Trophoblast cell (in vitro differentiated cells and primary cell): ENCODE measurements around the gene CNN2.

Experiments used
- DNase-seq, 2 donors: peaks; one replicate each; pipeline ENCODE4 v3.0.0-alpha.2; 2016
- H2AFZ ChIP-seq: 2 replicates; pipeline ENCODE4 v1.6.1; 2013; ENCODE audit warnings: low read length, moderate library complexity, mild to moderate bottlenecking; ENCODE audit not compliant: insufficient read depth, poor library complexity
- H2AK5ac ChIP-seq: 2 replicates; pipeline ENCODE4 v1.6.1; 2013; ENCODE audit warnings: mild to moderate bottlenecking, low read length
- H2BK120ac ChIP-seq: 2 replicates; pipeline ENCODE4 v1.6.1; 2013; ENCODE audit warnings: low read length, mild to moderate bottlenecking, moderate library complexity; ENCODE audit not compliant: insufficient read depth, poor library complexity
- H2BK12ac ChIP-seq: 2 replicates; pipeline ENCODE4 v1.6.1; 2013; ENCODE audit warnings: mild to moderate bottlenecking, low read length, moderate library complexity
- H2BK5ac ChIP-seq: 2 replicates; pipeline ENCODE4 v1.6.1; 2013; ENCODE audit warnings: low read length, low read depth, moderate library complexity, mild to moderate bottlenecking; ENCODE audit not compliant: poor library complexity
- H3K14ac ChIP-seq: 2 replicates; pipeline ENCODE4 v1.6.1; 2013; ENCODE audit warnings: mild to moderate bottlenecking, low read length
- H3K18ac ChIP-seq: 2 replicates; pipeline ENCODE4 v1.6.1; 2013; ENCODE audit warnings: mild to moderate bottlenecking, low read length
- H3K23ac ChIP-seq: 2 replicates; pipeline ENCODE4 v1.6.1; 2013; ENCODE audit warnings: low read length
- H3K27ac ChIP-seq: 2 replicates; pipeline ENCODE4 v1.5.1; 2013; ENCODE audit warnings: low read depth, mild to moderate bottlenecking, inconsistent platforms, low read length, moderate library complexity
- H3K27me3 ChIP-seq: 2 replicates; pipeline ENCODE4 v1.6.1; 2013; ENCODE audit warnings: inconsistent platforms, mild to moderate bottlenecking, low read length, moderate library complexity; ENCODE audit not compliant: insufficient read depth
- H3K36me3 ChIP-seq, 2 experiments: 1 replicate in 1 of 2; 2 replicates in 1 of 2; pipeline ENCODE4 v1.6.1; 2013; ENCODE audit warnings: low read length in 2 of 2, mild to moderate bottlenecking in 2 of 2, moderate library complexity in 1 of 2; ENCODE audit not compliant: insufficient read depth in 2 of 2, control insufficient read depth in 1 of 2
- H3K4ac ChIP-seq: 2 replicates; pipeline ENCODE4 v1.6.1; 2013; ENCODE audit warnings: low read depth, mild to moderate bottlenecking, low read length, moderate library complexity
- H3K4me1 ChIP-seq, 2 experiments: 1 replicate in 1 of 2; 2 replicates in 1 of 2; pipeline ENCODE4 v1.6.1; 2013; ENCODE audit warnings: low read length in 2 of 2, mild to moderate bottlenecking in 2 of 2, moderate library complexity in 1 of 2; ENCODE audit not compliant: insufficient read depth in 2 of 2, control insufficient read depth in 1 of 2
- H3K4me2 ChIP-seq: 2 replicates; pipeline ENCODE4 v1.6.1; 2013; ENCODE audit warnings: inconsistent platforms, mild to moderate bottlenecking, low read length, moderate library complexity
- H3K4me3 ChIP-seq: 2 replicates; pipeline ENCODE4 v1.5.1; 2013; ENCODE audit warnings: mild to moderate bottlenecking, low read depth, low read length, inconsistent platforms
- H3K79me1 ChIP-seq: one replicate; pipeline ENCODE4 v1.6.1; 2013; ENCODE audit warnings: low read length
- H3K79me2 ChIP-seq: 2 replicates; pipeline ENCODE4 v1.6.1; 2013; ENCODE audit warnings: low read length, mild to moderate bottlenecking; ENCODE audit not compliant: control insufficient read depth, insufficient read depth, poor library complexity
- H3K9ac ChIP-seq: 2 replicates; pipeline ENCODE4 v1.6.1; 2013; ENCODE audit warnings: mild to moderate bottlenecking, low read length
- H3K9me3 ChIP-seq: 2 replicates; pipeline ENCODE4 v1.6.1; 2013; ENCODE audit warnings: low read depth, mild to moderate bottlenecking, control low read depth, inconsistent platforms, low read length; ENCODE audit not compliant: insufficient read depth
- H4K12ac ChIP-seq: 2 replicates; pipeline ENCODE4 v1.6.1; 2013; ENCODE audit warnings: low read depth, mild to moderate bottlenecking, low read length, moderate library complexity
- H4K8ac ChIP-seq: 2 replicates; pipeline ENCODE4 v1.6.1; 2013; ENCODE audit warnings: low read depth, mild to moderate bottlenecking, low read length, moderate library complexity
- H4K91ac ChIP-seq: one replicate; pipeline ENCODE4 v1.6.1; 2013; ENCODE audit warnings: low read depth, mild to moderate bottlenecking, low read length, moderate library complexity
- WGBS: extraction: QIAGEN DNeasy Blood & Tissue Kit; methylation state at CpG from one replicate; pipeline ENCODE4 v1.1.7; 2013; ENCODE audit warnings: missing lambda C conversion rate; ENCODE audit not compliant: insufficient read length, insufficient coverage; ENCODE audit errors: extremely low coverage; 5-methylcytosine and 5-hydroxymethylcytosine counted together

The CNN2 gene

GRCh38 chr19:1057176-1057855 lies 30.9 kb downstream of the CNN2 start:
- no peak overlapping the region for H2BK120ac ChIP-seq
- H4K8ac ChIP-seq = no peak overlapping the region
- H3K9me3 ChIP-seq = peaks cover 34% of the 10 kb centered on the region
- H2AFZ ChIP-seq = no peak overlapping the region
- H3K27ac ChIP-seq = no peak overlapping the region
- peaks cover 41 to 46% of the 10 kb centered on the region in 2 experiments for H3K36me3 ChIP-seq
- H3K4me1 ChIP-seq = no peaks in the 10 kb centered on the region
- DNase-seq = peak in 1 of 2 donors; percentile 33
- H3K79me2 ChIP-seq = no peaks in the 10 kb centered on the region
- no peak overlapping the region for H3K4ac ChIP-seq
- peak overlapping the region; percentile 33 for H3K4me3 ChIP-seq
- no peak overlapping the region for H2BK12ac ChIP-seq
- no peak overlapping the region for H3K18ac ChIP-seq
- no peak overlapping the region for H4K91ac ChIP-seq
- H3K23ac ChIP-seq = no peak overlapping the region
- H2BK5ac ChIP-seq = no peak overlapping the region
- H3K79me1 ChIP-seq = no peaks in the 10 kb centered on the region
- no CpG with 5 or more reads among the region's 3 CpGs for WGBS
- H3K4me2 ChIP-seq = no peak overlapping the region
- H2AK5ac ChIP-seq = no peak overlapping the region
- no peak overlapping the region for H4K12ac ChIP-seq
- H3K9ac ChIP-seq = no peak overlapping the region
- H3K27me3 ChIP-seq = no peaks in the 10 kb centered on the region
- H3K14ac ChIP-seq = no peak overlapping the region

- Histone ChIP-seq H3K9ac (no peak overlapping the region), H3K79me1 (no peaks in the 10 kb centered on the region), H4K91ac (no peak overlapping the region), H3K9me3 (peaks cover 38% of the 10 kb centered on the region), H4K12ac (no peak overlapping the region), H3K27me3 (no peaks in the 10 kb centered on the region), H3K18ac (no peak overlapping the region), H2BK120ac (no peak overlapping the region), H2BK12ac (no peak overlapping the region), H3K36me3 (peaks cover 41 to 45% of the 10 kb centered on the region in 2 experiments), H3K4me2 (no peak overlapping the region), H3K4ac (no peak overlapping the region), H3K4me3 (no peak overlapping the region), H3K79me2 (no peaks in the 10 kb centered on the region), H3K4me1 (no peaks in the 10 kb centered on the region), H3K23ac (no peak overlapping the region), H4K8ac (no peak overlapping the region), H2AK5ac (no peak overlapping the region), H2AFZ (no peak overlapping the region), H3K27ac (no peak overlapping the region), H3K14ac (no peak overlapping the region), H2BK5ac (no peak overlapping the region)
- no CpG with 5 or more reads among the region's 5 CpGs for WGBS
- DNase-seq = no peak
These were observed 31.7 kb downstream of the CNN2 start for GRCh38 chr19:1058112-1058511.

GRCh38 chr19:1060689-1061088 lies 34.3 kb downstream of the CNN2 start:
- no CpG with 5 or more reads among the region's 5 CpGs for WGBS
- H2BK120ac ChIP-seq = no peak overlapping the region
- H2AK5ac ChIP-seq = no peak overlapping the region
- no peak overlapping the region for H2BK5ac ChIP-seq
- H3K4me1 ChIP-seq = peaks cover 10 to 11% of the 10 kb centered on the region in 2 experiments
- H3K4me3 ChIP-seq = no peak overlapping the region
- H2AFZ ChIP-seq = no peak overlapping the region
- H4K12ac ChIP-seq = no peak overlapping the region
- H3K23ac ChIP-seq = no peak overlapping the region
- no peak overlapping the region for H3K4me2 ChIP-seq
- H3K79me1 ChIP-seq = peaks cover 9% of the 10 kb centered on the region
- H3K18ac ChIP-seq = no peak overlapping the region
- H3K27ac ChIP-seq = no peak overlapping the region
- H3K14ac ChIP-seq = no peak overlapping the region
- no peak overlapping the region for H3K4ac ChIP-seq
- no peaks in the 10 kb centered on the region for H3K27me3 ChIP-seq
- H4K8ac ChIP-seq = no peak overlapping the region
- H3K79me2 ChIP-seq = no peaks in the 10 kb centered on the region
- H3K36me3 ChIP-seq = peaks cover 29 to 30% of the 10 kb centered on the region in 2 experiments
- peaks cover 40% of the 10 kb centered on the region for H3K9me3 ChIP-seq
- H2BK12ac ChIP-seq = no peak overlapping the region
- DNase-seq = no peak
- H4K91ac ChIP-seq = no peak overlapping the region
- H3K9ac ChIP-seq = no peak overlapping the region

GRCh38 chr19:1061987-1062386 lies 35.6 kb downstream of the CNN2 start:
- H3K27ac ChIP-seq = no peak overlapping the region
- H4K8ac ChIP-seq = no peak overlapping the region
- DNase-seq = no peak
- H3K27me3 ChIP-seq = no peaks in the 10 kb centered on the region
- no peaks in the 10 kb centered on the region for H3K79me2 ChIP-seq
- no peak overlapping the region for H3K4me2 ChIP-seq
- no peak overlapping the region for H2BK5ac ChIP-seq
- H2BK120ac ChIP-seq = no peak overlapping the region
- no peak overlapping the region for H3K23ac ChIP-seq
- WGBS = no CpG with 5 or more reads among the region's 20 CpGs
- no peak overlapping the region for H2AFZ ChIP-seq
- H3K4me3 ChIP-seq = no peak overlapping the region
- H2AK5ac ChIP-seq = no peak overlapping the region
- peaks cover 17 to 18% of the 10 kb centered on the region in 2 experiments for H3K36me3 ChIP-seq
- H3K9ac ChIP-seq = no peak overlapping the region
- no peak overlapping the region for H3K18ac ChIP-seq
- no peak overlapping the region for H2BK12ac ChIP-seq
- no peak overlapping the region for H4K91ac ChIP-seq
- H4K12ac ChIP-seq = no peak overlapping the region
- H3K9me3 ChIP-seq = peaks cover 29% of the 10 kb centered on the region
- H3K4me1 ChIP-seq = peaks cover 22% of the 10 kb centered on the region in 2 experiments
- no peak overlapping the region for H3K14ac ChIP-seq
- H3K4ac ChIP-seq = no peak overlapping the region
- H3K79me1 ChIP-seq = peaks cover 18% of the 10 kb centered on the region
